Osteoblast (primary cell): ENCODE results near the gene FKBP10. TPM values are rescaled to one million over a fixed set of nuclear protein-coding genes. Genes with fewer than 3 reads are reported as not detected.

Experiments used
- DNase-seq: peaks from one replicate; pipeline ENCODE4 v3.0.0; 2011; ENCODE audit warnings: low spot score, mixed read lengths; ENCODE audit not compliant: insufficient read length; ENCODE audit errors: missing footprints
- H2AFZ ChIP-seq: 2 replicates; pipeline ENCODE4 v1.6.0; 2011; ENCODE audit warnings: mild to moderate bottlenecking, low read length
- H3K27ac ChIP-seq: 2 replicates; pipeline ENCODE4 v1.5.1; 2011; ENCODE audit warnings: mild to moderate bottlenecking, low read depth, low read length, moderate library complexity
- H3K27me3 ChIP-seq: 2 replicates; pipeline ENCODE4 v1.6.0; 2012; ENCODE audit warnings: mild to moderate bottlenecking, control low read depth, inconsistent platforms, low read length, moderate library complexity; ENCODE audit not compliant: insufficient read depth
- H3K36me3 ChIP-seq: 2 replicates; pipeline ENCODE4 v1.5.1; 2011; ENCODE audit warnings: mild to moderate bottlenecking, low read length, control low read depth, moderate library complexity; ENCODE audit not compliant: insufficient read depth
- H3K4me1 ChIP-seq: 2 replicates; pipeline ENCODE4 v1.5.1; 2011; ENCODE audit warnings: mild to moderate bottlenecking, low read length, control low read depth, moderate library complexity; ENCODE audit not compliant: insufficient read depth
- H3K4me2 ChIP-seq: 2 replicates; pipeline ENCODE4 v1.6.0; 2011; ENCODE audit warnings: mild to moderate bottlenecking, low read length; ENCODE audit not compliant: insufficient read depth
- H3K4me3 ChIP-seq: fragments of 200-600 bp; sonication (generic); 3 replicates; pipeline ENCODE4 v1.5.1; 2012; ENCODE audit warnings: mild to moderate bottlenecking, low read length, inconsistent platforms; ENCODE audit not compliant: insufficient read depth
- H3K79me2 ChIP-seq: 2 replicates; pipeline ENCODE4 v1.6.0; 2012; ENCODE audit warnings: mild to moderate bottlenecking, low read length, control low read depth, inconsistent platforms; ENCODE audit not compliant: insufficient read depth
- H3K9me3 ChIP-seq: 2 replicates; pipeline ENCODE4 v1.5.1; 2011; ENCODE audit warnings: low read depth, low read length, control low read depth
- H4K20me1 ChIP-seq: 2 replicates; pipeline ENCODE4 v1.6.0; 2012; ENCODE audit warnings: mild to moderate bottlenecking, low read length, control low read depth; ENCODE audit not compliant: insufficient read depth
- total RNA-seq: library from RNA; depleted of rRNA; stranded (reverse); fragments of >200 nt; gene quantifications from 2 replicates; pipeline ENCODE4 v1.2.3, GENCODE V29; 2012
- TF ChIP-seq, protein P1 (sequence below): IDR thresholded peaks from 2 replicates; pipeline ENCODE4 v1.5.1; 2011; ENCODE audit warnings: mild to moderate bottlenecking, low read depth, low read length, moderate library complexity; ENCODE audit errors: extremely low read depth

FKBP10 gene
- total RNA-seq, 1 donor, result 396 TPM

DNA sequence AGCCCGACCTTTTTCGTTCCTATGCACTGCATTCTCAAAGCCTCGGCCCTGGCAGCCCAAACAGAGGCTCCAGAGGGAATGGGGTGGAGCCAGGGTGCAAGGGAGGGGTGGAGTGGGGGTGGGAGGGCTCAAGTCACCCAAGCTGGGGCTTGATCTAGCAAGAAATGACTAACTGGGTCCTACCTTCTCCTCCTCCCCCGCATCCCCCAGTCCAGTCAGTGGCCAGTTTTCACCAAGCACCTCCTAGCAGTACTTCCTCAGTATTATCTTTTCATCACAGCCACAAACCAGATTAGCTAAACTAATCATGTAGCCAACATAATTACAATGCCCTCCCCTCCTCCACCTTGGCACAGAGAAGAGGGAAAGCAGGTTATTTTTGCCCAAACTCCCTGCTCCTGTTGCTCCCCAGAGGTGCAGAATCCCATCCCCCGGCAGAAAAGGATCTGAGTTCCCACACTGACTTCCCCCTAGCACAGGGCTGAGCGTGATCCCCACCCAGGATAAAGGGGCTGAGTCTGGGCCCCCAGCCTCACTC is 28.5 kb upstream of the FKBP10 start:
- Histone ChIP-seq H3K79me2 (no peaks in the 10 kb centered on the region), H3K4me2 (peak overlapping the region; percentile 23), H3K36me3 (no peaks in the 10 kb centered on the region), H4K20me1 (no peaks in the 10 kb centered on the region), H2AFZ (no peak overlapping the region), H3K9me3 (no peaks in the 10 kb centered on the region), H3K4me3 (no peak overlapping the region), H3K27ac (no peak overlapping the region), H3K27me3 (peaks cover 10% of the 10 kb centered on the region), H3K4me1 (peaks cover 10% of the 10 kb centered on the region)
- TF ChIP-seq, protein P1, sequence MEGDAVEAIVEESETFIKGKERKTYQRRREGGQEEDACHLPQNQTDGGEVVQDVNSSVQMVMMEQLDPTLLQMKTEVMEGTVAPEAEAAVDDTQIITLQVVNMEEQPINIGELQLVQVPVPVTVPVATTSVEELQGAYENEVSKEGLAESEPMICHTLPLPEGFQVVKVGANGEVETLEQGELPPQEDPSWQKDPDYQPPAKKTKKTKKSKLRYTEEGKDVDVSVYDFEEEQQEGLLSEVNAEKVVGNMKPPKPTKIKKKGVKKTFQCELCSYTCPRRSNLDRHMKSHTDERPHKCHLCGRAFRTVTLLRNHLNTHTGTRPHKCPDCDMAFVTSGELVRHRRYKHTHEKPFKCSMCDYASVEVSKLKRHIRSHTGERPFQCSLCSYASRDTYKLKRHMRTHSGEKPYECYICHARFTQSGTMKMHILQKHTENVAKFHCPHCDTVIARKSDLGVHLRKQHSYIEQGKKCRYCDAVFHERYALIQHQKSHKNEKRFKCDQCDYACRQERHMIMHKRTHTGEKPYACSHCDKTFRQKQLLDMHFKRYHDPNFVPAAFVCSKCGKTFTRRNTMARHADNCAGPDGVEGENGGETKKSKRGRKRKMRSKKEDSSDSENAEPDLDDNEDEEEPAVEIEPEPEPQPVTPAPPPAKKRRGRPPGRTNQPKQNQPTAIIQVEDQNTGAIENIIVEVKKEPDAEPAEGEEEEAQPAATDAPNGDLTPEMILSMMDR, result no peak
- peak; percentile 95 for DNase-seq

DNA sequence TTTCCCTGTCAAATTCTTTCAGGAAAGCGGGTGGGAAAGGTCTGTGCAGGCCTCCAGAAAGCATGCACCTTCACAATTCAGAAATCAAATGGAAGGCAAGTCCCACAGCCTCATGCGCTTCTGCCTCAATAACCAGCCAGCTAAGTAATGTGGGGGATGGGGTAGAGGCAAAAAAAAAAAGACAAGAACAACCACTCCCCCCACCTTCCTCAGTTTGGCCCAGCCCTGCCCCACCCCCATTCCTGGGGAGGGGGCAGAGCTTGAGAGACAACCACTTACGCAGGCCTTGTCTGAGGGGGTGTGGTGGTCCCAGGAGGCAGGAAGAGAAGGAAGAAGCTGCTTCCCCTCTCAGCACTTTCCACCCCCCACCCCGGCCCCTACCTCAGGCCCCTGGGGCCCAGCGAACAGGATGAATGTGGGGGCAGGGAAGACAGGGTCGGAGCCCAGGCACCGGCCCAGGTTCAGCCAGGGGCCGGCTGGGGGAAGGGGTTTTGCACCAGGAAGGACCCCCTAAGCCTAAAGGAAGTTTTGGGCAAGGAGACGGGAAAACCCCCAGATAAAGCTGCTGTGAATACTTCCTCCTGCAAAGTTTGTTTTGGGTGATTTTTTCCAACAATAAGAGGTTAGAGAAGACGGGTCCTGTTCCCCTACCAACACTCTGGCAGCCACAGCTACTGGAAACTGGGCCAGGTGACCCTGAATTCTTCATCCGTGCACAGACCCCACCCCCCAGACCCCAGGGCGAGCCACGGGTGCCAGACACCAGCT is 27.5 kb upstream of the FKBP10 start:
- Histone ChIP-seq H3K27ac (no peak overlapping the region), H3K4me1 (peaks cover 10% of the 10 kb centered on the region), H3K9me3 (no peaks in the 10 kb centered on the region), H3K36me3 (no peaks in the 10 kb centered on the region), H3K79me2 (no peaks in the 10 kb centered on the region), H4K20me1 (no peaks in the 10 kb centered on the region), H3K4me2 (peak overlapping the region; percentile 41), H3K4me3 (peak overlapping the region; percentile 68), H2AFZ (no peak overlapping the region), H3K27me3 (peaks cover 13% of the 10 kb centered on the region)
- TF ChIP-seq, protein P1, result no peak
- peak; percentile 61 for DNase-seq

DNA sequence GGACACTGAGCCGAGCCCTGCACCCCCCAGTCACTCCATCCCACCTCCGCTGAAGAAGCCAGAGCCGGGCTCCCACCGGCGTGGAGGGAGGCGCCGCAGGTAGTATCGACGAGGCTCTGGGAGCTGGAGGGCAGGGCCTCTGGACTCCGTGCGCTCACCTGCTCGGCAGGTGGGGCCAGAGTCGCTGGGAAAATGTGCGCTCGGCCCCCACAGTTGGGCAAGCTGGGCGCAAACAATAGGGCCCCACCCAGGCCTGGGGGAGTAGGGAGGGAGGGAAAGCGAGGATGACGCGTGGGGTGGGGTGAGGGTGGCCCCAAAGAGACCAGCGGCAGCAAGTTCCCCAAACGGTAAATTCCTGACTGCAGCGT is 27.0 kb upstream of the FKBP10 start:
- Histone ChIP-seq H3K4me2 (peak overlapping the region; percentile 41), H3K27ac (no peak overlapping the region)
- DNase-seq, result peak; percentile 46

More for the DNA sequence above, 27.0 kb upstream of the FKBP10 start:
- no peaks in the 10 kb centered on the region for H3K79me2 ChIP-seq
- TF ChIP-seq, protein P1, result no peak
- H2AFZ ChIP-seq, result peak overlapping the region; percentile 51
- peaks cover 10% of the 10 kb centered on the region for H3K4me1 ChIP-seq
- H3K9me3 ChIP-seq, result no peaks in the 10 kb centered on the region
- H4K20me1 ChIP-seq, result no peaks in the 10 kb centered on the region
- peak overlapping the region; percentile 68 for H3K4me3 ChIP-seq
- no peaks in the 10 kb centered on the region for H3K36me3 ChIP-seq
- H3K27me3 ChIP-seq, result peaks cover 13% of the 10 kb centered on the region
